ENCODE results near the gene TXNIP.

The TXNIP gene

DNA sequence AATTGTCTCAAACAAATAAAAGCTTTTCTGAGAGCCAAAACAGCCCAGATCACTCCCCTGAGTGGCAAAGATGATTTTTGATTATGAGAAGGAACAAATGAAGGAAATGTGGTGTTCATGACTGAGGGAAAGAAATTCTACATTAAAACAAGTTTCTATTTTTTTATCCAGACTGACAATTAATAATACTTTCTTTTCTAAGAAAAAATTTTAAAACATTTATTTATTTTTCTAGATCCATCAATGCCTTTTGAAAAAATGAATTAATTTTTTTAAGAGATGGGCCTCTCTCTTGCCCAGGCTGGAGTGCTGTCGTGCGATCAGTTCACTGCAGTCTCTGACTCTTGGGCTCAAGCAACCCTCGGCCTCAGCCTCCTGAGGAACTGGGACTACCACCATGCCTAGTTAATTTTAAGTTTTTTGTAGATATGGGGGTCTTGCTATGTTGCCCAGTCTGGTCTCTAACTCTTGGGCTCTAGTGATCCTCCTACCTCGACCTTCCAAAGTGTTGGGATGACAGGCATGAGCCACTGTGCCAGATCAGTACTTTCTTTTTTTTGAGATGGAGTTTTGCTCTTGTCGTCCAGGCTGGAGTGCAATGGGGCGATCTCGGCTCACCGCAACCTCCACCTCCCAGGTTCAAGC, 11.2 kb upstream of the TXNIP start:
- H3K9ac ChIP-seq (ENCODE audit: low read depth, low read length) = no peak overlapping the region
- no peaks in the 10 kb centered on the region for H3K4me1 ChIP-seq (ENCODE audit: insufficient read depth, low read length)
- H3K9me3 ChIP-seq (ENCODE audit: insufficient read depth, low read depth, low read length) = no peaks in the 10 kb centered on the region
- H3K36me3 ChIP-seq (ENCODE audit: insufficient read depth, low read length) = no peaks in the 10 kb centered on the region
- H3K27me3 ChIP-seq (ENCODE audit: insufficient read depth, low read length) = no peaks in the 10 kb centered on the region
- 95% methylated on average over 8 of the region's 8 CpGs for WGBS
- no peak overlapping the region for H3K4me3 ChIP-seq (ENCODE audit: low read length)
- no peak overlapping the region for H3K27ac ChIP-seq (ENCODE audit: low read depth, low read length)

DNA sequence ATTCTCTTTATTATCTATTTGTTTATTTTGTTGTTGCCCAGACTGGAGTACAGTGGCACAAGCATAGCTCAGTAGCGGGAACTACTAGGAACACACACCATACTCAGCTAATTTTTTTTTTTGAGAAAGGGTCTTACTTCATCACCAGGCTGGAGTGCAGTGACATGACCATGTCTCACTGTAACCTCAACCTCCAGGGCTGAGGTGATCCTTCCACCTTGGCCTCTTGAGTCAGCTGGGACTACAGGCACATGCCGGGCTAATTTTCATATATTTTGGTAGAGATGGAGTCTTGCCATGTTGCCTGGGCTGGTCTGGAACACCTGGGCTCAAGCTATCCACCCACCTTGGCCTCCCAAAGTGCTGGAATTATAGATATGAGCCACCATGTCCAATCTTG, 5.3 kb upstream of the TXNIP start:
- no peak overlapping the region for H3K9ac ChIP-seq (ENCODE audit: low read depth, low read length)
- WGBS = 94% methylated on average over 2 of the region's 2 CpGs
- no peak overlapping the region for H3K27ac ChIP-seq (ENCODE audit: low read depth, low read length)
- H3K36me3 ChIP-seq (ENCODE audit: insufficient read depth, low read length) = no peaks in the 10 kb centered on the region
- no peak overlapping the region for H3K4me3 ChIP-seq (ENCODE audit: low read length)
- H3K27me3 ChIP-seq (ENCODE audit: insufficient read depth, low read length) = no peaks in the 10 kb centered on the region
- H3K4me1 ChIP-seq (ENCODE audit: insufficient read depth, low read length) = peaks cover 21% of the 10 kb centered on the region
- no peaks in the 10 kb centered on the region for H3K9me3 ChIP-seq (ENCODE audit: insufficient read depth, low read depth, low read length)

DNA sequence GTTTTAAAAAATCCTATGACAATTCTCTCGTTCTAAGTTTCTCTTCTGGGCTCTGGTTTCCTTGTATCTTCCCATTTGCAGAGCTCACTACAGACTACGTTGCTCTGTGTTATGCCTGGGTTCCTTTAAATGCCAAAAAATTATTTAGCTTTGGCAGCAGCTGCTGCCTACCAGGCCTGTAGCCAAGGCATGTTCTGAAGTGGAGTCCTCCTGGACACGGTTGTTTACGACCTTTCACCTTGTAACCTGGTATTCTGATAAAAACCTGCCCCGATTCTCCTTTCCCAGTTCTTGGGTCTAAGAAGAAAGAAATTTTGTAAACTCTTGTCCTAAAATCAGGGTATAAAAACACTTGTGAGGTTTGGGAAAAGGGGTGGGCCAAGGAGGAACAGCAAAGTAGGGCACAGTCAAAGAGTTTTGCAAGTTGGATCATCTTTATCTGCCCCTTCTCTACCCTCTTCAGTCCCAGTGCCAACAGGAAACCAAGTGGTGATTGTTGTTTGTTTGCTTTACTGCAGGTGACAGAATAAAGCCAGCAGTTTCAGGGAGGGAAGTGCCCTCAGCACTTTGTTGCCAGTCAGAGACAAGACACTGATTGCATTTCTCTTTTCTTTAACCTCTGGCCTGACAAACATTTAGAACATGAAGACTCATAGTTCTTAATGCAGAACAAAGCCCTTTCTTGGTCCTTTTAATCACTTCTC, 3.1 kb upstream of the TXNIP start:
- no peak overlapping the region for H3K9ac ChIP-seq (ENCODE audit: low read depth, low read length)

DNA sequence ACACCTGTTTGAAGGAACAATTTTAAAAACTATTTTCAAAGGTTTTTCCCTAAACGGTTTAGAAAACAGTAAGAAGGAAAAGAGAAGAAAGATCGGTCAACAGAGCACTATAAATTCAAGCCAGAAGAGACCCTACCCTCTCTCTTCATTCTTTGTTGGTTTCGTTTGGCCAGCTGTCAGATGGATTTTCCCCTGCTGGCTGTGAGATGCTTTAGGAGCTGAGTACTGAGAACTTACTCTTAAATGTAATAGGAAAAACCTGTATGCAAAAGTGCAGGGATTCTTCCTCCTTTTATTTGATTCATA, 1.3 kb upstream of the TXNIP start:
- no peak overlapping the region for H3K9ac ChIP-seq (ENCODE audit: low read depth, low read length)
- no peak overlapping the region for H3K27ac ChIP-seq (ENCODE audit: low read depth, low read length)
- H3K4me3 ChIP-seq (ENCODE audit: low read length) = peak overlapping the region; percentile 94
- no peaks in the 10 kb centered on the region for H3K9me3 ChIP-seq (ENCODE audit: insufficient read depth, low read depth, low read length)
- WGBS = 8% methylated on average over 2 of the region's 3 CpGs
- no peaks in the 10 kb centered on the region for H3K27me3 ChIP-seq (ENCODE audit: insufficient read depth, low read length)
- peaks cover 36% of the 10 kb centered on the region for H3K4me1 ChIP-seq (ENCODE audit: insufficient read depth, low read length)
- peaks cover 28% of the 10 kb centered on the region for H3K36me3 ChIP-seq (ENCODE audit: insufficient read depth, low read length)

More for the DNA sequence above, 3.1 kb upstream of the TXNIP start:
- Histone ChIP-seq H3K27me3 (ENCODE audit: insufficient read depth, low read length) (no peaks in the 10 kb centered on the region), H3K36me3 (ENCODE audit: insufficient read depth, low read length) (peaks cover 9% of the 10 kb centered on the region), H3K4me3 (ENCODE audit: low read length) (no peak overlapping the region), H3K27ac (ENCODE audit: low read depth, low read length) (no peak overlapping the region), H3K4me1 (ENCODE audit: insufficient read depth, low read length) (peaks cover 22% of the 10 kb centered on the region), H3K9me3 (ENCODE audit: insufficient read depth, low read depth, low read length) (no peaks in the 10 kb centered on the region)
- WGBS = 87% methylated on average over 5 of the region's 5 CpGs

DNA sequence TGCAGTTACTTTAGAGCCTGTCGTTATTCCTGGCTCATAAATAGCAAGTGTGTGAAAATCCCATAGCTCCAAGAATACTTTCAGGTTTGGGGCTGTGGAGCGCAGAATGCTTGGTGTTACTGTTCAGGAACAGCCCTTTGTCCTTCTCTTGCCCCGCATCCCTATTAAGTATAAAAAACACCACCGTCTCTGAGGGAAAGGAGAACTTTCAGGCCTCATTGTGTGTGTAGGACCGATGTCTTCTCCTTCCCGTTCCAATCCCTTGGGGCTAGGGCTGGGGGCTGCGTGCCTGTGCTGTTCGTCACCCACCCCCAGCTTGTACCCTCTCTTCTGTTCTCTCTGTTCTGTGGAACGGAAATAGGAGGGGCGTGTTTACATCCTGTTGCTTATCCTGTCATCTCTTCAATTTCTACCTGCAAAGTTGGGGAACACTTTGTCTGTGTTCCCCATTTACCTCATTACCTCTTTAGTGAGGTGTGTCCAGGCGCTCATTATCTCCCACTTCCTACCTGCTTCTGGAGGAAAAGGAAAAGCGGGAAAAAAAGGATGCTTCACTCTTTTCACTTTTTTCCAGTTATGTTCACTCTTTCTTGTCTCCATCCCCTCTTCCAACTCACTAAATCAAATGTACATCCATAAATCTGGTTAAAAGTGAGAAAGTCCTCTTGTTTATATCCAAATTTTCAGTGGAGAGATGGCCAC, 788 bp upstream of the TXNIP start:
- Histone ChIP-seq H3K4me3 (ENCODE audit: low read length) (peak overlapping the region; percentile 94), H3K27ac (ENCODE audit: low read depth, low read length) (peak overlapping the region; percentile 36; the same call in 1 of the 2 replicates), H3K9me3 (ENCODE audit: insufficient read depth, low read depth, low read length) (no peaks in the 10 kb centered on the region), H3K9ac (ENCODE audit: low read depth, low read length) (peak overlapping the region; percentile 64), H3K4me1 (ENCODE audit: insufficient read depth, low read length) (peaks cover 41% of the 10 kb centered on the region), H3K27me3 (ENCODE audit: insufficient read depth, low read length) (no peaks in the 10 kb centered on the region), H3K36me3 (ENCODE audit: insufficient read depth, low read length) (peaks cover 33% of the 10 kb centered on the region)
- 45% methylated on average over 11 of the region's 12 CpGs for WGBS

DNA sequence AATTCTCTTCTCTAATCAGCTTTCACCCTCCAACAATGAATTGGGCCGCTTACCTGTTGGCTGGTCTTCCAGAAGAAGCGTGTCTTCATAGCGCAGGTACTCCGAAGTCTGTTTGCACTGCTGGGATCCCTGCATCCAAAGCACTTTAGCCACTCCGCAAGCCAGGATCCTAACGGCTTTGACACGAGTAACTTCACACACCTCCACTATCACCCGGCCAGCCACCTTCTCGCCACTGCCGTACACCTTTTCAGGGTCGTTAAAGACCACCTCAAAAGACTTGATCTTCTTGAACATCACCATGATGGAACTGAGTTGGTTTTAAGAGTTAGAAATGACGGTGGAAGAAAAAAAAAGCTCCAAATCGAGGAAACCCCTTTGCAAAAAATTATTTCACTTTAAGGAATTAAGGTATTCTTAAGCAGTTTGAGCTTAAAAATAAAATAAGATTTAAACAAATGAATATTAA, 381 bp downstream of the TXNIP start:
- H3K4me3 ChIP-seq (ENCODE audit: low read length) = peak overlapping the region; percentile 94
- peaks cover 44% of the 10 kb centered on the region for H3K4me1 ChIP-seq (ENCODE audit: insufficient read depth, low read length)
- no peaks in the 10 kb centered on the region for H3K27me3 ChIP-seq (ENCODE audit: insufficient read depth, low read length)
- WGBS = 4% methylated on average over 10 of the region's 13 CpGs
- peaks cover 34% of the 10 kb centered on the region for H3K36me3 ChIP-seq (ENCODE audit: insufficient read depth, low read length)
- H3K27ac ChIP-seq (ENCODE audit: low read depth, low read length) = peak overlapping the region; percentile 26; the same call in 1 of the 2 replicates
- H3K9ac ChIP-seq (ENCODE audit: low read depth, low read length) = peak overlapping the region; percentile 87
- H3K9me3 ChIP-seq (ENCODE audit: insufficient read depth, low read depth, low read length) = no peaks in the 10 kb centered on the region

DNA sequence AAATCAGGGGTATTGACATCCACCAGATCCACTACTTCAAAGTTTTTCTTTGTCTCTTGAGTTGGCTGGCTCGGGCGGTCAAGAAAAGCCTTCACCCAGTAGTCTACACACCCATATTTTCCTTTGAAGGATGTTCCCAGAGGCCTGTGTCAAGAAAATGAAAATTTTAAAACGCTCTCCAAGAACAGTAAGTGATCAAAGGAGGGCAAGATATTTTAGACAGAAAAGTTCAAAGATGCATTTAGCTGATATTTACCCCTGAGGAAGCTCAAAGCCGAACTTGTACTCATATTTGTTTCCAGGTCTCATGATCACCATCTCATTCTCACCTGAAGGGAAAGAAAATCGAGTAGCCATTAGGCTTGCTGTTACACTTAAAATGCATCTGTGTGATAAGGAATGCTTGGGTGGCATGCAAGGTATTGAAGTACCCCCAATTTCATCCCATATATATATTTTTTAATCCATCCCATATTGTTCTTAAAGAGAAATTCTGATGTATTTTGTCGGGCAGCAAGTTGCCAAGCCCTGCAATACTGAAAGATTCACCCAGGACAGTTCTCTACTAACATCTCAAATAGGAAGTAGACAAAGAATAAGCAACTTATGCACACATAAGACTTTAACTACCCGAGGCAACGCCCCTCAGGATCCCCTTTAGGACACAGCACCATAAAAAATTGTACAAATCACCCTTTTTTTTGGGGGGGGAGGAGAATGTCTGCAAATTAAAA, 1.1 kb downstream of the TXNIP start:
- peaks cover 34% of the 10 kb centered on the region for H3K36me3 ChIP-seq (ENCODE audit: insufficient read depth, low read length)
- H3K4me3 ChIP-seq (ENCODE audit: low read length) = peak overlapping the region; percentile 94
- H3K9me3 ChIP-seq (ENCODE audit: insufficient read depth, low read depth, low read length) = no peaks in the 10 kb centered on the region
- H3K4me1 ChIP-seq (ENCODE audit: insufficient read depth, low read length) = peaks cover 44% of the 10 kb centered on the region
- WGBS = 69% methylated on average over 6 of the region's 8 CpGs
- no peak overlapping the region for H3K27ac ChIP-seq (ENCODE audit: low read depth, low read length)
- H3K27me3 ChIP-seq (ENCODE audit: insufficient read depth, low read length) = no peaks in the 10 kb centered on the region
- peak overlapping the region; percentile 87 for H3K9ac ChIP-seq (ENCODE audit: low read depth, low read length)

DNA sequence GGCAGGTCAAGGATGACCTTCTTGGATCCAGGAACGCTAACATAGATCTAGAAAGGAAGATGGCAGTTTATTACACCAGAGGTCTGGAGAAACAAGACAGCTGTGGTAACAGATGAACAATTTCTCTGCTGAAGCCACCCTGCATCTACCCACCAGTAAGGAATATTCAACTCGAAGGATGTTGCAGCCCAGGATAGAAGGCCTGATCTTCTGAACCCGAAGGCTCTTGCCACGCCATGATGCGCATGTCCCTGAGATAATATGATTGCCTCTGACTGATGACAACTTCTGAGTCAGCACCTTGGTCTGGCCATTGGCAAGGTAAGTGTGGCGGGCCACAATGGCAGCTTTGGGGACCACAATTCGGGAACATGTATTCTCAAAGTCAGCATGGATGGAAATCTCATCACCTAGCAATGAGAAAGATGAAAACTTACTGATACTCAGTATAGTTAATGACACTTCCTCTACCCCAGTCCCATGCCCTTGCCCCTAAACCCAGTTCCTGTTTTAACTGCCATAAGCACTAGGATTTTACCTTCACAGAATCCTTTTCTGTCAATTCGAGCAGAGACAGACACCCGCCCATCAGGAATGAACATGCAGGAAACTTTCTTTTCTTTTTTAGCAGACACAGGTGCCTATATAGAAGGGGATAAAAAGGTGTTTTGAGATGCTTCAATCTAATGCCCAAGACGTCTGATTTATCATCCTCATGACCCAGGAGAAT, 1.8 kb downstream of the TXNIP start:
- WGBS = 92% methylated on average over 10 of the region's 10 CpGs
- peak overlapping the region; percentile 94 for H3K4me3 ChIP-seq (ENCODE audit: low read length)
- H3K36me3 ChIP-seq (ENCODE audit: insufficient read depth, low read length) = peaks cover 34% of the 10 kb centered on the region
- no peaks in the 10 kb centered on the region for H3K9me3 ChIP-seq (ENCODE audit: insufficient read depth, low read depth, low read length)
- peaks cover 41% of the 10 kb centered on the region for H3K4me1 ChIP-seq (ENCODE audit: insufficient read depth, low read length)
- peak overlapping the region; percentile 87; the same call in 1 of the 2 replicates for H3K9ac ChIP-seq (ENCODE audit: low read depth, low read length)
- H3K27ac ChIP-seq (ENCODE audit: low read depth, low read length) = no peak overlapping the region
- no peaks in the 10 kb centered on the region for H3K27me3 ChIP-seq (ENCODE audit: insufficient read depth, low read length)

DNA sequence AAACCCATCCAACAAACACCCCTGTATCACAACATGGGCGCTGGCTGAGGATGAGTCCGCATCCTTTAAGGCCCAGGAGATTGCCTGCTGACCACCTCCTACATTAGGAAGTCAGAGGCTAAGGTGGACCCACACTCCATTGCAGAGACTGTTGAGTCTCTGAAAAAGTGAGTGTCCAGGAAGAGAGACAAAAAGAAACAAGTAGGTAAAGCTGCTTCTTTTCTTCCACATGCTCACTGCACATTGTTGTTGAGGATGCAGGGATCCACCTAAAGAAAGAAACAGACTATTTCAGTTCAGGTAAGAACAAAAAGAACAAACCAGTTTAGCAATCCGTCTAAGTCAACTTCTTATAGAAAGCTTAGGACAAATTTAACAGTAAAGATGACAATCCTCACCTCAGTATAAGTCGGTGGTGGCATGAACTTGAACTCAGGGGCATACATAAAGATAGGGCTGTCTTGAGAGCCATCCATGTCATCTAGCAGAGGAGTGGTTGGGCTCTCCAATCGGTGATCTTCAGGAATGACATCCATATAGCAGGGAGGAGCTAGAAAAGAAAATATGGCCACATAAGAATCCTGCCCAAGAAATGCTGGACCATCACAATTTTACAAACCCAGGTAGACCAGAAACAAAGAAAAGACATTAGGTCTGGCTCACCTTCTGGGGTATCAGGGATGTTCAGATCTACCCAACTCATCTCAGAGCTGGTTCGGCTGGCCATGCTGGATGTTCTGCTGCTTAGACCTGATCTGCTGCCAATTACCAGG, 2.6 kb downstream of the TXNIP start:
- Histone ChIP-seq H3K4me1 (ENCODE audit: insufficient read depth, low read length) (peaks cover 37% of the 10 kb centered on the region), H3K36me3 (ENCODE audit: insufficient read depth, low read length) (peaks cover 34% of the 10 kb centered on the region), H3K9me3 (ENCODE audit: insufficient read depth, low read depth, low read length) (no peaks in the 10 kb centered on the region), H3K9ac (ENCODE audit: low read depth, low read length) (no peak overlapping the region), H3K27me3 (ENCODE audit: insufficient read depth, low read length) (no peaks in the 10 kb centered on the region), H3K27ac (ENCODE audit: low read depth, low read length) (no peak overlapping the region), H3K4me3 (ENCODE audit: low read length) (peak overlapping the region; percentile 94)
- WGBS = 94% methylated on average over 6 of the region's 6 CpGs
